Stomach (tissue), 9 donors: ENCODE results near the gene ITPR2. TPM values are rescaled to one million over a fixed set of nuclear protein-coding genes. Genes with fewer than 3 reads are reported as not detected.

Source experiments
- DNase-seq, 2 donors: peaks; one replicate each; pipeline versions ENCODE4 v3.0.0 to v3.0.0-alpha.2; 2013 to 2019
- H3K27ac ChIP-seq, 5 donors: fragments of 200-600 bp in 4 of 5; sonication (generic) in 4 of 5; one replicate each; pipeline ENCODE4 v1.5.1; 2013 to 2019; ENCODE audit warnings: mild to moderate bottlenecking in 1 of 5, moderate library complexity in 1 of 5
- H3K27me3 ChIP-seq, 3 donors: fragments of 200-600 bp; sonication (generic); one replicate each; pipeline ENCODE4 v1.5.1; 2017 to 2019; ENCODE audit warnings: mixed run types in 1 of 3
- H3K36me3 ChIP-seq, 4 donors: fragments of 200-600 bp; sonication (generic); 1 replicate in 3 of 4; 2 replicates in 1 of 4; pipeline ENCODE4 v1.5.1; 2016 to 2019
- H3K4me1 ChIP-seq, 4 donors: fragments of 200-600 bp; sonication (generic); one replicate each; pipeline ENCODE4 v1.5.1; 2016 to 2019
- H3K4me3 ChIP-seq, 4 donors: fragments of 200-600 bp; sonication (generic) in 3 of 4; one replicate each; pipeline ENCODE4 v1.5.1; 2016 to 2019; ENCODE audit warnings: mild to moderate bottlenecking in 1 of 4
- H3K9me3 ChIP-seq, 4 donors: fragments of 200-600 bp; sonication (generic); one replicate each; pipeline ENCODE4 v1.5.1; 2016 to 2019
- CTCF ChIP-seq, 7 experiments: fragments of 450-650 bp in 4 of 7; fragments of 200-600 bp in 3 of 7; sonication (generic) in 3 of 7; IDR thresholded peaks; one replicate each; pipeline ENCODE4 v1.5.1; 2016 to 2019; ENCODE audit warnings: antibody characterized with exemption in 7 of 7, control low read depth in 2 of 7, mild to moderate bottlenecking in 1 of 7
- EP300 ChIP-seq: sonication (generic); formaldehyde crosslinking; IDR thresholded peaks from one replicate; pipeline ENCODE4 v1.6.1; 2017; ENCODE audit warnings: antibody characterized with exemption
- POLR2A ChIP-seq, 4 donors: fragments of 450-650 bp; IDR thresholded peaks; one replicate each; pipeline ENCODE4 v1.6.1; 2016; ENCODE audit warnings: antibody characterized with exemption in 4 of 4, control low read depth in 2 of 4, mild to moderate bottlenecking in 1 of 4, moderate library complexity in 1 of 4
- POLR2AphosphoS5 ChIP-seq, 3 donors: sonication (generic); formaldehyde crosslinking; IDR thresholded peaks; one replicate each; pipeline ENCODE4 v1.6.1; 2016; ENCODE audit warnings: antibody characterized with exemption in 3 of 3
- WGBS, 5 donors: extraction: QIAGEN DNeasy Blood & Tissue Kit in 3 of 5; methylation state at CpG; one replicate each; pipeline versions ENCODE4 v1.1.5 to v1.1.7; 2013 to 2018; 5-methylcytosine and 5-hydroxymethylcytosine counted together
- intact Hi-C: fragments of 100-400 bp; cut with DNase I; formaldehyde crosslinking; loops from one replicate; pipeline ENCODE4 v1.15.1; 2023; ENCODE audit warnings: low total_unique reads
- polyA plus RNA-seq, 3 donors: library from polyadenylated mRNA; stranded (reverse); fragments of 200-250 nt; gene quantifications; one replicate each; pipeline ENCODE4 v1.2.3, GENCODE V29; 2013
- total RNA-seq, 5 donors: library from RNA; depleted of rRNA; stranded (reverse); fragments of >200 nt; gene quantifications; one replicate each; pipeline versions ENCODE4 v1.1.0 to v1.2.3, GENCODE V29; 2014 to 2016
- donor health status: healthy with polysubstance abuse.
- donor health status: Bipolar disorder and iron deficiency.
- donor health status: healthy.

ITPR2 gene
- total and polyA plus RNA-seq, 8 donors = 1.4 to 172 (median 23.4) TPM

- no peak for TF ChIP-seq POLR2A (IDR thresholded peaks at IDR 0.05)
- no peak for TF ChIP-seq CTCF (IDR thresholded peaks at IDR 0.05)
- TF ChIP-seq EP300 = no peak
- TF ChIP-seq POLR2AphosphoS5 (IDR thresholded peaks at IDR 0.05) = no peak
These were observed 528.7 kb downstream of the ITPR2 start for GRCh38 chr12:26304273-26304672.

GRCh38 chr12:26303418-26303817 is 529.6 kb downstream of the ITPR2 start:
- DNase-seq = peak in 1 of 2 donors; percentile 21
- Histone ChIP-seq H3K27me3 (no peaks in the 10 kb centered on the region), H3K9me3 (peaks cover 0 to 14% (median 0%) of the 10 kb centered on the region in 4 donors), H3K36me3 (no peaks in the 10 kb centered on the region), H3K27ac (no peak overlapping the region), H3K4me1 (peaks cover 0 to 15% (median 2%) of the 10 kb centered on the region in 4 donors), H3K4me3 (no peak overlapping the region)
- TF ChIP-seq POLR2A (IDR thresholded peaks at IDR 0.05) (no peak), EP300 (no peak), CTCF (IDR thresholded peaks at IDR 0.05) (no peak), POLR2AphosphoS5 (IDR thresholded peaks at IDR 0.05) (no peak)
- 50 to 67% (median 52%) methylated on average over 1 of the region's 1 CpG for WGBS, 5 donors
- intact Hi-C loops = no loop called here

More at GRCh38 chr12:26304273-26304672, 528.7 kb downstream of the ITPR2 start:
- peaks cover 0 to 7% (median 0%) of the 10 kb centered on the region in 4 donors for H3K4me1 ChIP-seq
- 82 to 88% (median 85%) methylated on average over 2 of the region's 2 CpGs for WGBS, 5 donors
- no peaks in the 10 kb centered on the region for H3K36me3 ChIP-seq
- no peak overlapping the region for H3K27ac ChIP-seq
- intact Hi-C loops = no loop called here
- H3K9me3 ChIP-seq = peaks cover 0 to 14% (median 0%) of the 10 kb centered on the region in 4 donors
- no peak for DNase-seq
- H3K4me3 ChIP-seq = no peak overlapping the region
- H3K27me3 ChIP-seq = no peaks in the 10 kb centered on the region

GRCh38 chr12:26302776-26303175 is 530.2 kb downstream of the ITPR2 start:
- Histone ChIP-seq H3K27me3 (no peaks in the 10 kb centered on the region), H3K9me3 (peaks cover 0 to 10% (median 0%) of the 10 kb centered on the region in 4 donors), H3K4me1 (peaks cover 0 to 18% (median 3%) of the 10 kb centered on the region in 4 donors), H3K27ac (no peak overlapping the region), H3K36me3 (no peaks in the 10 kb centered on the region), H3K4me3 (no peak overlapping the region)
- intact Hi-C loops = no loop called here
- TF ChIP-seq POLR2A (IDR thresholded peaks at IDR 0.05) (no peak), CTCF (IDR thresholded peaks at IDR 0.05) (no peak), EP300 (no peak), POLR2AphosphoS5 (IDR thresholded peaks at IDR 0.05) (no peak)
- WGBS, 5 donors = 97 to 99% (median 98%) methylated on average over 3 of the region's 3 CpGs
- DNase-seq = no peak

- intact Hi-C loops = no loop called here
- no peaks in the 10 kb centered on the region for H3K36me3 ChIP-seq
- WGBS, 5 donors = 62 to 90% (median 75%) methylated on average over 1 of the region's 1 CpG
- TF ChIP-seq POLR2AphosphoS5 (IDR thresholded peaks at IDR 0.05) (no peak), EP300 (no peak), POLR2A (IDR thresholded peaks at IDR 0.05) (no peak), CTCF (IDR thresholded peaks at IDR 0.05) (no peak)
- H3K4me3 ChIP-seq = no peak overlapping the region
- no peaks in the 10 kb centered on the region for H3K27me3 ChIP-seq
- no peak for DNase-seq
- H3K9me3 ChIP-seq = no peaks in the 10 kb centered on the region
- H3K4me1 ChIP-seq = peaks cover 0 to 18% (median 3%) of the 10 kb centered on the region in 4 donors
- H3K27ac ChIP-seq = peak overlapping the region in 3 of 5 donors; percentile 47 to 76 (median 73)
These were observed 533.2 kb downstream of the ITPR2 start for GRCh38 chr12:26299751-26300150.
